ENCODE results near the gene NT5M.
"Not testable (repeated sequence)": the region's sequence is repeated elsewhere in the genome, so short reads cannot be mapped to it uniquely, and the experiment has no call there.

The NT5M gene

DNA sequence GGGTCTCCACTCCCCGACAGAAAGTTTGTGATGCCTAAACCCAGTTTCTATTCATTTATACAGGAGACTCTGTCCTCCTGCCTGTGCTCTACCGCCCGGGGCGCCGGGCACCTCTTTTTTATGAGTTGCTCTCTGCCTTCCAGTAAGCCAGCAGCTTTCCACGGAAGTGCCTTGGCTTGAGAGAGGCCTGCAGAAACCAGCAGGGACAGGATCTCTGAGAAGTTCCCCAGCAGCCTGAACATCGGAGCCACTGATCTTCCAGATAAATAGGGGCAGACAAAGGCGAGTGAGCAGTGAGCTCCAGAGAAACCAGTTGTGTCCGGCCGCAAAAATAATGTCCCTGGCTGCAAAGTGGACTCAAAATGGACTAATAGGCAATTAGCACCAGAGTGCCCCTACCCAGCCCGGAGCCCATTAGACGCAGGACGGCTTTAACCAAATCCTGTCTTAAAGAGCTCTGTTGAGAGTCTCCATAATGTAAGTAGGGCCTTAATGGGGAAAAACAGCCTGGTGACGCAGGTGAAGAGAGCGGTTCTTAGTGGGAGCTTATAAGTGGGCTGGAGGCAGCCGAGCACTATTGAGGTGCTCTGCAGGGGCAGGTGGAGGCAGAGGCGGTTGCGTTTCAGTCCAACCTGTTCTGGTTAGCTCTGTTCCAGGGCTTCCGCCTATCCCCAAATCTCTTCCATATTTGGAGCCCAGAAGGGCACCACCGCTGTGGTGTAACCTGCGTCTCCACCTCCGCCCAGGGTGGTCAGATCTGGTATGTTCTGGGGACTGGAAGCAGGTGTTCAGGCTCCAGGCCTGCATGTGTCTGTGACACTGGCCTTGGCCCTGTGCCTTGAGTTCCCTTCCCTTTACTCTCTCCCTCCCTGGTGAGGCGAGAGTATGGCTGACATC, 74.1 kb downstream of the NT5M start:
- no peak for DNase-seq

DNA sequence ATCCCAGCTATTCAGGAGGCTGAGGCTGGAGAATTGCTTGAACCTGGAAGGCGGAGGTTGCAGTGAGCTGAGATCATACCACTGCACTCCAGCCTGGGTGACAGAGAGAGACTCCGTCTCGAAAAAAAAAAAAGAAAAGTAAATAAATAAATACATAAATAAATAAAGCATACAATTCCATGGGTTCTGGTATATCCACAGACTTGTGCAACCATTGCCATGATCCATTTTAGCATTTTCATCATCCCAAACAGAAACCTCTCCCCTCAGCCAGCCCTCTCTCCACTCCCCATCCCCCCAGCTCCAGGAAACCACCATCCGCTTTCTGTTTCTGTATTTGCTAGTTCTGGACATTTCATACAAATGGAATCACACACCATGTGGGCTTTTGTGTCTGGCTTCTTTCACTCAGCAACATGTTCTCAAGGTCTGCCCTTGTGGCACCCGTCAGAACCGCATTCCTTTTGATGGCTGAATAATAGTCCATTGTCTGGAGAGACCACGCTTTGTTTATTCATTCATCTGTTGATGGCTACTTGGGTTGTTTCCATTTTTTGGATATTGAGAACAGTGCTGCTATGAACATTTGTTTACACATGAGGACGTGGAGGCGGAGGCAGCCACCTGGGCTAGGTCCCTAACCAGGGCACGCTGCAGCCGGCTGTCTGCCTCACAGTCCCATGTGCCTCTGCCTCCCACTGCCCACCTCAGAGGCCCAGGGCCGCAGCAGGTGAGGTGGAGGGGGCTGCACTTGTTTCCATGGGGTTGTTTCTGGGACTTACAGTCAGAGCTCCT, 76.2 kb downstream of the NT5M start:
- no peak for DNase-seq

- no peak for DNase-seq
Measured at GRCh38 chr17:17380145-17380925, 77.2 kb downstream of the NT5M start.

DNA sequence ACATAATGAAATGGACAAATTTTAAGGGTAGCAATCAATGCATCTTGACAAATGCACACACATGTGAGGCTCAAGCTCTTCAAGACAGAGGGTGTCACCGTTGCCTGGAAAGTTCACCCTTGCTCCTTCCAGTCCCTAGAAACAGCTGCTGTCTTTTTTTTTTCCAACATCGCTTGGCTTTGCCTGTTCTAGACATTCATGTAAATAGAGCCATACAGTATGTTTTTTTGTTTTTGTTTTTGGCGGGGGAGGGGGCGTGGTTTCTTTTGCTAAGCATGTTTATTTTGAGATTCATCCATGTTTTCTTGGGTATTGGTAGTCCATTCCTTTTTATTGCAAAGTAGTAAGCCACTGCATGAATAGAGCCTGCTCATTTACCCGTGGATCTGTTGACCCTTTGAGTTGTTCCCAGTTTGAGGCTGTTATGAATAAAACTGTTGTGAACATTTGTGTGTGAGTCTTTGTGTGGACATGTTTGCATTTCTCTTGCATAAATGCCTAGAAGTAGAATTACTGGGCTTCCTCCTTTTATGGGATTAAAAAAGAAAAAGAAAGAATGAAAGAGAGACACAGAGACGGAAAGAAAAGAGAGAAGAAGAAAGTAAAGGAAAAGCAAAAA, 78.4 kb downstream of the NT5M start:
- DNase-seq = no peak

GRCh38 chr17:17382065-17382459, 78.9 kb downstream of the NT5M start:
- DNase-seq = no peak

GRCh38 chr17:17382971-17383370, 79.8 kb downstream of the NT5M start:
- no peak for DNase-seq

GRCh38 chr17:17383431-17384290, 80.5 kb downstream of the NT5M start:
- not testable (repeated sequence) for DNase-seq

DNA sequence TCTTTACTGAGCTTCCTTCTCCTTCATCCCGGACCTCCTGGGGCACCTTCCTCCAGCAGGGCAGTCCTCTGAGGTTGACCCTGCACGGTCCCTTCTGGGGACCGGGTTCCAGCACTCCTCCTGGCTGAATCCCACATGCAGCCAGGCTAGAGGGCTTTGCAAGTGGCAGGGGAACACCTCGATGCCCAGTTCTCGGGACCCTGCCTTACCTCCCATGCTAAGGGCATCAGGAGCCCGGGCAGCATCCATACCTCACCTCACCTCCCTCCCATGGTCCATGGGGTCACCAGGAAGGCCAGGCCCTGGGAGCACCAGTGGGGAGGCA, 81.1 kb downstream of the NT5M start:
- no peak for DNase-seq

- no peak for DNase-seq
Measured at GRCh38 chr17:17384961-17385360, 81.8 kb downstream of the NT5M start.

DNA sequence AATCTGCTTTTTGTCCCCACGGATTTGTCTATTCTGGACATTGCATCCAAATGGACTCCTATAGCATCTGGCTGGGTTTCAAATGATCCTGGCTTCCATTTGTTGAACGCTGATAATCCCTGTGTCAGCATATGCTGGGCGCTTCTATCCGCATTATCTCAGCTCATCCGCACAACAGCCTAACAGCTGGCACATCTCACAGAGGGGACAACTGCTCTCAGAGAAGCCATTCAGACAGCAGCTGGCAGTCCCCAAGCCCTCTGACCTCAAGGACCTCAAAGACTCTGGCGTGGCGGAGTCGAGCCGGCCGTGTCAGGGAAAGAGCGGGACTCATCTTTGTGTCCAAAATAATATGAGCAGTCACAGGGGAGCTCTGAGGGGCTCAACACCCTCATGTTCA, 82.3 kb downstream of the NT5M start:
- no peak for DNase-seq

- DNase-seq = no peak
Measured at GRCh38 chr17:17386094-17386800, 83.1 kb downstream of the NT5M start.

- no peak for DNase-seq
Measured at GRCh38 chr17:17387017-17387497, 83.9 kb downstream of the NT5M start.

- no peak for DNase-seq
Measured at GRCh38 chr17:17387498-17388362, 84.6 kb downstream of the NT5M start.

DNA sequence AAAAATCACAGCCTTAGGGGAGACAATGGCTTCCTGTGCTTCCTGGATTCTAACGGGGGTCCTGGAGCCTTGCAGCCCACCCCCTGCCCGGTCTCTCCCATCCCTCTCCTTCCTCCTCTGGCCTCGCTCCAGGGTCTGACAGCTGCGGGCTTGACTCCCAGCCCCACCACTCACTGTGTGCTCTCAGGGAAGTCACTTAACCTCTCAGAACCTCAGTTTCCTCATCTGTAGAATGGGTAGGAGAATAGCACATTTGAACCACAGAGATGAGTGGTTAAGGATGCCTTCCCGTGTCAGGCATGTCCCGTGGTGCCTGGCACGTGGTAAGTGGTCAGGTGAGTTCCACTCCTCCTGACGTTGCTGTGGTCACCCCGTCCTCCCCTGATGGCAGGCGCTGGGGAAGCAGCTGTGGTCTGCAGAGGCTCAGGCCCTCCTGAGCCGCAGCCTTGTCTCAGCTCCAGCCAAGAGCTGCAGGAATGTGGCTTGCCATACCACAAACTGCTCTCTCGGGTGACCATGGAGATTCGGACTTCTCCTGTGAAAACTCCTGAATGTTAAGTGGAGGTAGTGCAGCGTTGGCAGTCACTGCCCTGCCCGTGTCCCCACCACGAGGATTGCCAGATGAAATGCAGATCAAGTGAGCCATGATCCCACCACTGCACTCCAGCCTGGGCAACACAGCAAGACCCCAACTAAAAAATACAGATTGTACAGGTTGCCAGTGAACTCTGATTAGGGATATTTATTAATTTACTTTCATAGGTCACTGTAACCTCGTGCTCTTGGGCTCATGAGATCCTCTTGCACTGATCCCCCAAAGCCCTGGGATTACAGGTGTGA, 85.7 kb downstream of the NT5M start:
- no peak for DNase-seq

DNA sequence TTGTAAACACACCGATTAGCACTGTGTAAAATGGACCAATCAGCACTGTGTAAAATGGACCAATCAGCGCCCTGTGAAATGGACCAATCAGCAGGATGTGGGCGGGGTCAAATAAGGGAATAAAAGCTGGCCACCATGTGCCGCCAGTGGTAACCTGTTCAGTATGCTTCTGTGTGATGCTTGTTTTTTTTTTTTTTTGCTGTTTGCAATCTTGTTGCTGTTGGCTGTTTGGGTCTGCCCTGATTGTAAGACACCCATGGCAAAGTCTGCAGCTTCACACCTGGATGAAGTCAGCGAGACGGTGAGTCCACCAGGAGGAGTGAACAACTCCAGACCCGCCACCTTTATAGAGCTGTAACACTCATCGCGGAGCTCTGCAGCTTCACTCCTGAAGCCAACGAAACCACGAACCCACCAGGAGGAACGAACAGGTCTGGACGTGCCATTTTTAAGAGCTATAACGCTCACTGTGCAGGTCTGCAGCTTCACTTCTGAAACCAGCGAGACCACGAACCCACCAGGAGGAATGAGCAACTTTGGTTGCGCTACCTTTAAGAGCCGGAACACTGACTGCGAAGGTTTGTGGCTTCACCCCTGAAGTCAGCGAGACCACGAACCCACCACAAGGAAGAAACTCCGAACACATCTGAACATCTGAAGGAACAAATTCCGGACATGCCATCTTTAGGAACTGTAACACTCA, 88.6 kb downstream of the NT5M start:
- DNase-seq = no peak

GRCh38 chr17:17393976-17394375, 90.8 kb downstream of the NT5M start:
- no peak for DNase-seq

GRCh38 chr17:17394494-17394893, 91.3 kb downstream of the NT5M start:
- DNase-seq = no peak

- no peak for DNase-seq
Measured at GRCh38 chr17:17395246-17395802, 92.2 kb downstream of the NT5M start.

Data from fibroblast of upper back skin (primary cell).